Cardiac fibroblast (primary cell): Measurements from ENCODE around the gene MACROD2.

Experiments used
- DNase-seq, 2 donors: peaks; one replicate each; pipeline versions ENCODE4 v3.0.0 to v3.0.0-alpha.2; 2010; ENCODE audit warnings: low read depth in 2 of 2
- H3K4me3 ChIP-seq, 2 donors: replicated peaks in 1 of 2; 1 replicate in 1 of 2; 2 replicates in 1 of 2; pipeline ENCODE4 v1.5.1; 2011; ENCODE audit warnings: low read depth in 2 of 2, low read length in 2 of 2, mild to moderate bottlenecking in 2 of 2, moderate library complexity in 1 of 2
- CTCF ChIP-seq: IDR thresholded peaks from one replicate; pipeline ENCODE4 v1.5.1; 2011; ENCODE audit warnings: low read depth, mild to moderate bottlenecking, low read length, inconsistent platforms

The MACROD2 gene

GRCh38 chr20:14498772-14499171, 503.5 kb downstream of the MACROD2 start:
- no peak for DNase-seq
- H3K4me3 ChIP-seq: no peak overlapping the region
- no peak for TF ChIP-seq CTCF

- no peak for TF ChIP-seq CTCF
- no peak overlapping the region for H3K4me3 ChIP-seq
- no peak for DNase-seq
Observed at GRCh38 chr20:14505476-14505875, 510.2 kb downstream of the MACROD2 start.

GRCh38 chr20:14507711-14508110, 512.4 kb downstream of the MACROD2 start:
- DNase-seq: no peak
- no peak overlapping the region for H3K4me3 ChIP-seq
- no peak for TF ChIP-seq CTCF

- no peak overlapping the region for H3K4me3 ChIP-seq
- DNase-seq: no peak
- no peak for TF ChIP-seq CTCF
Observed at GRCh38 chr20:14510341-14510740, 515.0 kb downstream of the MACROD2 start.

- DNase-seq: peak in 1 of 2 donors; percentile 14
- no peak for TF ChIP-seq CTCF
- H3K4me3 ChIP-seq: no peak overlapping the region
Observed at GRCh38 chr20:14512839-14513238, 517.5 kb downstream of the MACROD2 start.

GRCh38 chr20:14518648-14519047, 523.3 kb downstream of the MACROD2 start:
- TF ChIP-seq CTCF: no peak
- DNase-seq: no peak
- H3K4me3 ChIP-seq: no peak overlapping the region

- no peak overlapping the region for H3K4me3 ChIP-seq
- TF ChIP-seq CTCF: no peak
- no peak for DNase-seq
Observed at GRCh38 chr20:14521016-14521415, 525.7 kb downstream of the MACROD2 start.
